ENCODE data around the gene TMEM89.

TMEM89 gene

DNA sequence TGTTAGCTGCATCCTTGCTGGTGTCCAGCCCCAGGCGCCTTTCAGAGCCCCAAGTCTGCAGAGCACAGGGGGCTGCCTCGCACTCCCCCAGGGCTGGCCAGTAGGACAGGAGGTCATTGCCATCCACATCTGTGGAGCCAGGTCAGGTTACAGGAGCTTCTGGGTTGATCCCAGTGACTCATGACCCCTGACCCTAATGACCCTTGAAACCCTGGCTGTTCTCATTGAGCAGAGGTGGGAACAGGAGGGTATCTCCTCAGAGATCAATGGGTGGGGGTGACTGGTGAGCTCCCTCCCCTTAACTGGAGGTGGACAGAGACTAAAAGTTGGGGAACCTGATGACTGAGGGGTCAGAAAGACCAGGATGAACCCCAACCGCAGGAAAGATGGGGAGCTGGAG lies 19.8 kb upstream of the TMEM89 start:
- H2AFZ ChIP-seq (ENCODE audit: low read length): no peak overlapping the region
- no peak overlapping the region for H2BK5ac ChIP-seq (ENCODE audit: low read length)
- no peak overlapping the region for H4K8ac ChIP-seq (ENCODE audit: low read depth, low read length)
- peaks cover 0 to 2% of the 10 kb centered on the region in 2 donors for H3K9me3 ChIP-seq (replicated peaks in 1 of 2; ENCODE audit: control insufficient read depth in 2 of 2, insufficient read depth in 1 of 2, low read depth in 1 of 2, low read length in 2 of 2)
- no peaks in the 10 kb centered on the region for H3K27me3 ChIP-seq (ENCODE audit: control insufficient read depth in 3 of 3, insufficient read depth in 3 of 3, low read depth in 1 of 3, low read length in 3 of 3)
- H3K23ac ChIP-seq (ENCODE audit: low read depth, low read length, poor library complexity): no peak overlapping the region
- no peak for DNase-seq (ENCODE audit: low spot score)
- no peak overlapping the region for H2BK12ac ChIP-seq (ENCODE audit: low read length)
- H3K4ac ChIP-seq (ENCODE audit: low read length): no peak overlapping the region
- H3K4me1 ChIP-seq (ENCODE audit: control insufficient read depth in 2 of 2, insufficient read depth in 1 of 2, low read depth in 1 of 2, low read length in 2 of 2): peaks cover 3 to 8% of the 10 kb centered on the region in 2 donors
- H2BK15ac ChIP-seq (ENCODE audit: low read length): no peak overlapping the region
- no peak overlapping the region for H3K4me2 ChIP-seq (ENCODE audit: insufficient read depth, low read length, poor library complexity, severe bottlenecking)
- H3K4me3 ChIP-seq (ENCODE audit: low read length in 2 of 2): no peak overlapping the region
- no peak overlapping the region for H3K18ac ChIP-seq (ENCODE audit: low read length)
- no peak overlapping the region for H2BK120ac ChIP-seq (ENCODE audit: low read depth, low read length)
- H2AK5ac ChIP-seq (ENCODE audit: low read depth, low read length): no peak overlapping the region
- WGBS, 2 donors (ENCODE audit: extremely low coverage in 2 of 2, insufficient read length in 2 of 2, insufficient replicate concordance in 1 of 2): no CpG with 5 or more reads among the region's 3 CpGs
- no peak overlapping the region for H4K91ac ChIP-seq (ENCODE audit: low read depth, low read length, poor library complexity)
- peaks cover 48 to 92% of the 10 kb centered on the region in 2 donors for H3K36me3 ChIP-seq (replicated peaks in 1 of 2; ENCODE audit: control insufficient read depth in 2 of 2, insufficient read depth in 2 of 2, low read length in 2 of 2)
- peaks cover 6% of the 10 kb centered on the region for H3K79me1 ChIP-seq (ENCODE audit: low read depth, low read length)
- H3K27ac ChIP-seq (replicated peaks; ENCODE audit: low read length): no peak overlapping the region
- H3K9ac ChIP-seq (ENCODE audit: low read depth, low read length, poor library complexity): no peak overlapping the region
- H3K14ac ChIP-seq (ENCODE audit: low read length): no peak overlapping the region

DNA sequence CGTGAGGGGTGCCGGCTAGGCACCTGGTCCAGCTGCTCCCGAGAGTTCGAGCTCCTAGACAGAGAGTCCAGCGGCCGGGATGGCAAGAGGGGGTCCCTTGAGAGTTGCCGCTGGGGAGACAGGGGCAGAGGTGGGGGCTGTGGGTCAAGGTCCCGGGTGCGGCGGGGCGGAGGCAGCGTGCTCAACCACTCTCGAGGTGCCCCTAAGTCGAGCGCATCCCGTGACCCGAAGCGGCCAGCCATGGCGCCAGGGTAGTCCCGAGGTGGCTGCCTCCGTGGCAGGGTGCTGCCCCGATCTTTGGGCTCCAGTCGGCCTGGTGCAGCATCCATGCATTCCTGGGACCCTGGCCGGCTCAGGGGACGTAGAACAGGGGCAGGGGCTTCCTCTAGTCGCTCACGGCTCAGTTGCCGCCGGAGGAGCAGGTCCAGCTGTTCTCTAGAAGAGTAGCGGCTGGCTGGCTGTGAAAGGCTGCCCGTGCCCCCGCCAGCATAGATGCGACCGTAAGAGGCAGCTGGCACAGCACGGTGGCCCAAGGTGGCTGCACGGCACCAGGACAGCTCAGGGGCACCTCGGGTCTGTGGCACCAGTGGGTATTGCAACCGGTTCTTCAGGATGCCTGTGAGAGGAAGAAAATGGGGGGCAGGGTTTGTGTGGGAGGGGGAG lies 18.5 kb upstream of the TMEM89 start:
- no peak overlapping the region for H3K9ac ChIP-seq (ENCODE audit: low read depth, low read length, poor library complexity)
- peak overlapping the region; percentile 64 for H3K14ac ChIP-seq (ENCODE audit: low read length)
- H3K4me2 ChIP-seq (ENCODE audit: insufficient read depth, low read length, poor library complexity, severe bottlenecking): no peak overlapping the region
- H4K8ac ChIP-seq (ENCODE audit: low read depth, low read length): no peak overlapping the region
- no peak overlapping the region for H4K91ac ChIP-seq (ENCODE audit: low read depth, low read length, poor library complexity)
- H3K36me3 ChIP-seq (replicated peaks in 1 of 2; ENCODE audit: control insufficient read depth in 2 of 2, insufficient read depth in 2 of 2, low read length in 2 of 2): peaks cover 36 to 79% of the 10 kb centered on the region in 2 donors
- H3K79me1 ChIP-seq (ENCODE audit: low read depth, low read length): peaks cover 4% of the 10 kb centered on the region
- H3K4me3 ChIP-seq (ENCODE audit: low read length in 2 of 2): no peak overlapping the region
- H3K18ac ChIP-seq (ENCODE audit: low read length): no peak overlapping the region
- no peak overlapping the region for H2BK15ac ChIP-seq (ENCODE audit: low read length)
- peaks cover 0 to 2% of the 10 kb centered on the region in 2 donors for H3K9me3 ChIP-seq (replicated peaks in 1 of 2; ENCODE audit: control insufficient read depth in 2 of 2, insufficient read depth in 1 of 2, low read depth in 1 of 2, low read length in 2 of 2)
- H3K27me3 ChIP-seq (ENCODE audit: control insufficient read depth in 3 of 3, insufficient read depth in 3 of 3, low read depth in 1 of 3, low read length in 3 of 3): no peaks in the 10 kb centered on the region
- no CpG with 5 or more reads among the region's 38 CpGs for WGBS, 2 donors (ENCODE audit: extremely low coverage in 2 of 2, insufficient read length in 2 of 2, insufficient replicate concordance in 1 of 2)
- DNase-seq (ENCODE audit: low spot score): no peak
- no peak overlapping the region for H2BK120ac ChIP-seq (ENCODE audit: low read depth, low read length)
- no peak overlapping the region for H3K4ac ChIP-seq (ENCODE audit: low read length)
- H3K23ac ChIP-seq (ENCODE audit: low read depth, low read length, poor library complexity): no peak overlapping the region
- H2AK5ac ChIP-seq (ENCODE audit: low read depth, low read length): no peak overlapping the region
- H3K4me1 ChIP-seq (ENCODE audit: control insufficient read depth in 2 of 2, insufficient read depth in 1 of 2, low read depth in 1 of 2, low read length in 2 of 2): peaks cover 7 to 14% of the 10 kb centered on the region in 2 donors
- H2BK12ac ChIP-seq (ENCODE audit: low read length): no peak overlapping the region
- no peak overlapping the region for H3K27ac ChIP-seq (replicated peaks; ENCODE audit: low read length)
- no peak overlapping the region for H2AFZ ChIP-seq (ENCODE audit: low read length)
- peak overlapping the region; percentile 31 for H2BK5ac ChIP-seq (ENCODE audit: low read length)

- Histone ChIP-seq H2AK5ac (ENCODE audit: low read depth, low read length) (no peak overlapping the region), H2BK15ac (ENCODE audit: low read length) (no peak overlapping the region), H3K4me1 (ENCODE audit: control insufficient read depth in 2 of 2, insufficient read depth in 1 of 2, low read depth in 1 of 2, low read length in 2 of 2) (peaks cover 13 to 22% of the 10 kb centered on the region in 2 donors), H2BK120ac (ENCODE audit: low read depth, low read length) (no peak overlapping the region), H3K9ac (ENCODE audit: low read depth, low read length, poor library complexity) (no peak overlapping the region), H2BK12ac (ENCODE audit: low read length) (no peak overlapping the region), H2AFZ (ENCODE audit: low read length) (no peak overlapping the region), H3K23ac (ENCODE audit: low read depth, low read length, poor library complexity) (no peak overlapping the region), H3K27ac (replicated peaks; ENCODE audit: low read length) (no peak overlapping the region), H3K14ac (ENCODE audit: low read length) (no peak overlapping the region), H4K91ac (ENCODE audit: low read depth, low read length, poor library complexity) (no peak overlapping the region), H3K9me3 (replicated peaks in 1 of 2; ENCODE audit: control insufficient read depth in 2 of 2, insufficient read depth in 1 of 2, low read depth in 1 of 2, low read length in 2 of 2) (no peaks in the 10 kb centered on the region), H3K4me3 (ENCODE audit: low read length in 2 of 2) (no peak overlapping the region), H3K27me3 (ENCODE audit: control insufficient read depth in 3 of 3, insufficient read depth in 3 of 3, low read depth in 1 of 3, low read length in 3 of 3) (no peaks in the 10 kb centered on the region), H2BK5ac (ENCODE audit: low read length) (no peak overlapping the region), H3K79me1 (ENCODE audit: low read depth, low read length) (peaks cover 8% of the 10 kb centered on the region), H3K36me3 (replicated peaks in 1 of 2; ENCODE audit: control insufficient read depth in 2 of 2, insufficient read depth in 2 of 2, low read length in 2 of 2) (peaks cover 35 to 65% of the 10 kb centered on the region in 2 donors), H4K8ac (ENCODE audit: low read depth, low read length) (no peak overlapping the region), H3K4ac (ENCODE audit: low read length) (no peak overlapping the region), H3K4me2 (ENCODE audit: insufficient read depth, low read length, poor library complexity, severe bottlenecking) (no peak overlapping the region), H3K18ac (ENCODE audit: low read length) (no peak overlapping the region)
- no peak for DNase-seq (ENCODE audit: low spot score)
- no CpG with 5 or more reads among the region's 6 CpGs for WGBS, 2 donors (ENCODE audit: extremely low coverage in 2 of 2, insufficient read length in 2 of 2, insufficient replicate concordance in 1 of 2)
Observed at GRCh38 chr3:48637305-48637704, 15.7 kb upstream of the TMEM89 start.

- Histone ChIP-seq H3K18ac (ENCODE audit: low read length) (peak overlapping the region; percentile 1), H4K8ac (ENCODE audit: low read depth, low read length) (no peak overlapping the region), H3K27me3 (ENCODE audit: control insufficient read depth in 3 of 3, insufficient read depth in 3 of 3, low read depth in 1 of 3, low read length in 3 of 3) (no peaks in the 10 kb centered on the region), H3K4me2 (ENCODE audit: insufficient read depth, low read length, poor library complexity, severe bottlenecking) (peak overlapping the region; percentile 70), H3K9me3 (replicated peaks in 1 of 2; ENCODE audit: control insufficient read depth in 2 of 2, insufficient read depth in 1 of 2, low read depth in 1 of 2, low read length in 2 of 2) (no peaks in the 10 kb centered on the region), H4K91ac (ENCODE audit: low read depth, low read length, poor library complexity) (no peak overlapping the region), H3K79me1 (ENCODE audit: low read depth, low read length) (peaks cover 8% of the 10 kb centered on the region), H2AFZ (ENCODE audit: low read length) (peak overlapping the region; percentile 95), H3K4me3 (ENCODE audit: low read length in 2 of 2) (peak overlapping the region; percentile 82 to 83), H2BK12ac (ENCODE audit: low read length) (no peak overlapping the region), H2BK120ac (ENCODE audit: low read depth, low read length) (no peak overlapping the region), H2BK15ac (ENCODE audit: low read length) (no peak overlapping the region), H2BK5ac (ENCODE audit: low read length) (no peak overlapping the region), H3K4me1 (ENCODE audit: control insufficient read depth in 2 of 2, insufficient read depth in 1 of 2, low read depth in 1 of 2, low read length in 2 of 2) (peaks cover 13 to 22% of the 10 kb centered on the region in 2 donors), H3K4ac (ENCODE audit: low read length) (no peak overlapping the region), H3K23ac (ENCODE audit: low read depth, low read length, poor library complexity) (peak overlapping the region; percentile 45), H2AK5ac (ENCODE audit: low read depth, low read length) (peak overlapping the region; percentile 18), H3K27ac (replicated peaks; ENCODE audit: low read length) (peak overlapping the region; percentile 90), H3K14ac (ENCODE audit: low read length) (no peak overlapping the region), H3K36me3 (replicated peaks in 1 of 2; ENCODE audit: control insufficient read depth in 2 of 2, insufficient read depth in 2 of 2, low read length in 2 of 2) (peaks cover 34 to 65% of the 10 kb centered on the region in 2 donors), H3K9ac (ENCODE audit: low read depth, low read length, poor library complexity) (no peak overlapping the region)
- no peak for DNase-seq (ENCODE audit: low spot score)
- no CpG with 5 or more reads among the region's 10 CpGs for WGBS, 2 donors (ENCODE audit: extremely low coverage in 2 of 2, insufficient read length in 2 of 2, insufficient replicate concordance in 1 of 2)
Observed at GRCh38 chr3:48636149-48636655, 14.6 kb upstream of the TMEM89 start.

Data from neuronal stem cell (in vitro differentiated cells).